Neutrophil (primary cell): ENCODE data around the gene SMAD6.

Experiments used
- H3K27ac ChIP-seq: fragments of 200-600 bp; sonication (generic); 2 replicates; pipeline ENCODE4 v1.5.1; 2016; ENCODE audit warnings: mild to moderate bottlenecking, moderate library complexity
- H3K27me3 ChIP-seq: fragments of 200-600 bp; sonication (generic); 2 replicates; pipeline ENCODE4 v1.6.0; 2016; ENCODE audit warnings: mild to moderate bottlenecking
- H3K36me3 ChIP-seq: fragments of 200-600 bp; sonication (generic); 2 replicates; pipeline ENCODE4 v1.5.1; 2017
- H3K4me1 ChIP-seq, 2 experiments: fragments of 200-600 bp in 1 of 2; sonication (generic) in 1 of 2; 1 replicate in 1 of 2; 2 replicates in 1 of 2; pipeline versions ENCODE4 v1.5.1 to v1.6.1; 2013 to 2016; ENCODE audit warnings: low read depth in 1 of 2, low read length in 1 of 2, mild to moderate bottlenecking in 1 of 2, moderate library complexity in 1 of 2; ENCODE audit not compliant: control insufficient read depth in 1 of 2, insufficient read depth in 1 of 2
- H3K4me3 ChIP-seq, 2 experiments: fragments of 200-600 bp in 1 of 2; sonication (generic) in 1 of 2; 1 replicate in 1 of 2; 2 replicates in 1 of 2; pipeline ENCODE4 v1.5.1; 2013 to 2016; ENCODE audit warnings: low read depth in 1 of 2, low read length in 1 of 2, mild to moderate bottlenecking in 1 of 2, moderate library complexity in 1 of 2
- H3K9me3 ChIP-seq: fragments of 200-600 bp; sonication (generic); 2 replicates; pipeline ENCODE4 v1.5.1; 2016
- CTCF ChIP-seq: fragments of 200-600 bp; sonication (generic); IDR thresholded peaks from 2 replicates; pipeline ENCODE4 v1.5.1; 2016; ENCODE audit warnings: antibody characterized with exemption

SMAD6 gene

DNA sequence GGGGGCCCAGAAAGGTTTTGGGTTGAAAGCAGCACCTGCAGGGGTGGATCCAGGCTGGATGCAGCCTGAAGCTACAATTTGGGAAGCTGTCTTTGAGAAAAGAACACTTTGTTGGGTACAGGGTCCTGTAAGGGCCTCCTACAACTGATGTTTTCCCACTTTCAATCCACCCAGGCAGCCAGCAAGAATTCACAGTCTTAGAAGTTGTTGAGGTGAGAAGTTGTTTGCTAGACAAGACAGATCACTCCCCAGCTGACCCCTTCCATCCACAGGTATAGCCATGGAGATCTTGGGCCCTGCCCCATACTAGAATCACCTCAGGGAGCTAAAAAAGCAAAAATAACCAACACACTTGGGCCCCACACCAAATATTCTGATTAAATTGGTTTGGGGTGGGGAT lies 10.3 kb upstream of the SMAD6 start:
- Histone ChIP-seq H3K27me3 (no peaks in the 10 kb centered on the region), H3K36me3 (no peaks in the 10 kb centered on the region), H3K27ac (no peak overlapping the region), H3K4me1 (peaks cover 7 to 10% of the 10 kb centered on the region in 2 experiments), H3K4me3 (no peak overlapping the region), H3K9me3 (no peaks in the 10 kb centered on the region)
- TF ChIP-seq CTCF: no peak

DNA sequence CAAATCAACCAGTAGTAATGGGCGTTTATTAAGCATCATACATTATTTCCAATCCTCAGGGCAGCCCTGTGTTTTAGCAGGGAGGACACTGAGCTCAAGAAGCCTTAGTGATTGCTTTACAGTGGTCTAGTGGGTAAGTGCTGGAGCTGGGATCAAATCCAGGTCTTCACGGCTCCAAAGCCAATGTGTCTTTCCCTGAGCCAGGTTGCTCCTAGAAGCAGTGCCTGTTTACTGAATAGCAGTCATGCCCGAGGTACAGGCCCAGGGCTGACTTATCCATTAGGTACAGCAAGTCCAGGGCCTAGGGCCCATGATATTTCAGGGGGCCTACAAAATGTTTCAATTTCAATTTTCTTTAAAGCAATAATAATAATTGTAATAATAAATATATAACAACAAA lies 9.6 kb upstream of the SMAD6 start:
- no peak overlapping the region for H3K4me3 ChIP-seq
- H3K27me3 ChIP-seq: no peaks in the 10 kb centered on the region
- peaks cover 7 to 10% of the 10 kb centered on the region in 2 experiments for H3K4me1 ChIP-seq
- no peak for TF ChIP-seq CTCF
- no peaks in the 10 kb centered on the region for H3K36me3 ChIP-seq
- no peaks in the 10 kb centered on the region for H3K9me3 ChIP-seq
- H3K27ac ChIP-seq: no peak overlapping the region

- no peaks in the 10 kb centered on the region for H3K27me3 ChIP-seq
Observed at GRCh38 chr15:66692808-66693596, 9.0 kb upstream of the SMAD6 start.

GRCh38 chr15:66696770-66697169 lies 5.3 kb upstream of the SMAD6 start:
- H3K27me3 ChIP-seq: peaks cover 4% of the 10 kb centered on the region
- no peak overlapping the region for H3K27ac ChIP-seq
- H3K4me1 ChIP-seq: peaks cover 12 to 21% of the 10 kb centered on the region in 2 experiments
- H3K9me3 ChIP-seq: no peaks in the 10 kb centered on the region
- no peak for TF ChIP-seq CTCF
- H3K36me3 ChIP-seq: no peaks in the 10 kb centered on the region
- no peak overlapping the region for H3K4me3 ChIP-seq

More at GRCh38 chr15:66692808-66693596, 9.0 kb upstream of the SMAD6 start:
- H3K36me3 ChIP-seq: no peaks in the 10 kb centered on the region
- peaks cover 7 to 10% of the 10 kb centered on the region in 2 experiments for H3K4me1 ChIP-seq
- no peaks in the 10 kb centered on the region for H3K9me3 ChIP-seq
- no peak for TF ChIP-seq CTCF
- H3K27ac ChIP-seq: no peak overlapping the region
- no peak overlapping the region for H3K4me3 ChIP-seq

DNA sequence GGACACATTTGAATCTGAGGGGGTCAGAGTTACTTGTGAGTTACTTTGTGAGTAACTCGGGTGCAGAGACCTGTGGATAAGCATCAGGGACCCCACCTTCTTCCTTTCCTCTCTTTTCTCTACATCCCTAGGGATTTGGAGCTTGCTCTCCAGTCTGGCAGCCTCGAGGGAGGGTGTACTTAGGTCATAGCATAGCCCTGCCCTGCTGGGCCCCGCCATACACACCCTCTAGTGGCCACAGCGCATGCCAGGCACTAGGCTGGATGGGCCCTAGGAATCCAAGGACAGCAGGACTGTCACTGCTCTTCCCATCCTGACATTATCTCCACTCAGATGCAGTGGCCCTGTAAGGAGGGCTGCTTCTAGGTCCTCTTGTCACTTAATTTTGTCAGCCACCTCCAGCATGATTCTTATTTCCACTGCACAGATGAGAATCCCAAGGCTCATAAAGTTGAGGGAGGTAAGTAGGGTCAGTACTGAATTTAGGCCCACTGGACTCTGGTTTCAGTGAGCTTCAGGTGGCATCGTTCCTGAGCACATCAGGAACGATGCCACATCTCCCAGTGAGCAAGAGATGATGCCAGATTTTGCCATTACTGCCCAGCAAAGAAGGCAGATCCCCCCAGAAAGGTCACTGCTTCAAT lies 3.6 kb upstream of the SMAD6 start:
- peaks cover 20% of the 10 kb centered on the region for H3K27me3 ChIP-seq
- no peak for TF ChIP-seq CTCF
- no peak overlapping the region for H3K4me3 ChIP-seq
- no peaks in the 10 kb centered on the region for H3K9me3 ChIP-seq
- H3K36me3 ChIP-seq: no peaks in the 10 kb centered on the region
- no peak overlapping the region for H3K27ac ChIP-seq
- H3K4me1 ChIP-seq: peaks cover 23 to 25% of the 10 kb centered on the region in 2 experiments
